K562 (cell line): ENCODE data around the gene FCER2. TPM values are rescaled to one million over a fixed set of nuclear protein-coding genes. Genes with fewer than 3 reads are reported as not detected.

ENCODE experiments used
- ATAC-seq: fragments of 200-7000 bp; cut with Tn5 transposase; 3 replicates; pipeline ENCODE4 v1.9.1; 2020; ENCODE audit warnings: moderate library complexity
- BruUV-seq: library from RNA; stranded (reverse); fragments of 400-500 nt; replicated peaks from 2 replicates; lab custom pipeline; 2021; lab: Mats Ljungman, UMichigan
- CTCF ChIA-PET: fragments of 300-600 bp; formaldehyde crosslinking; extraction: SDS; loops from one replicate; lab custom pipeline; 2021; ENCODE audit warnings: low intra/inter-chr PET ratio; lab: Yijun Ruan, JAX
- POLR2A ChIA-PET: fragments of 300-600, 350-650 bp; sonication (Branson Sonifier 250); formaldehyde crosslinking; extraction: SDS; loops from one replicate; lab custom pipeline; 2021; ENCODE audit warnings: antibody characterized with exemption, inconsistent platforms; lab: Yijun Ruan, JAX
- DNase-seq, 4 experiments: peaks; one replicate each; pipeline versions ENCODE4 v3.0.0 to v3.0.0-alpha.2; 2011 to 2018; ENCODE audit warnings: low spot score in 3 of 4, mixed read lengths in 3 of 4; ENCODE audit errors: extremely low read depth in 1 of 4
- FAIRE-seq: peaks from 2 replicates; lab custom pipeline; 2011; peaks lifted over from hg19 to GRCh38; lab: Jason Lieb, UNC
- H2AFZ ChIP-seq: 2 replicates; pipeline ENCODE4 v1.6.0; 2011; ENCODE audit warnings: low read depth, low read length, control low read depth, inconsistent platforms
- H3K27ac ChIP-seq: fragments of 200-600 bp; 3 replicates; pipeline ENCODE4 v1.8.0; 2011; ENCODE audit warnings: low read depth, mild to moderate bottlenecking, control low read depth, inconsistent platforms, low read length, moderate library complexity, mixed read lengths; ENCODE audit errors: extremely low read depth
- H3K27me3 ChIP-seq, 2 experiments: fragments of 300-600 bp in 1 of 2; 2 replicates in 1 of 2; 3 replicates in 1 of 2; pipeline versions ENCODE4 v1.6.0 to v1.8.0; 2011; ENCODE audit warnings: inconsistent platforms in 2 of 2, low read length in 2 of 2, mild to moderate bottlenecking in 1 of 2, mixed read lengths in 1 of 2, moderate library complexity in 1 of 2; ENCODE audit not compliant: control insufficient read depth in 2 of 2, insufficient read depth in 2 of 2
- H3K36me3 ChIP-seq: fragments of 300-600 bp; 3 replicates; pipeline ENCODE4 v1.8.0; 2011; ENCODE audit warnings: mild to moderate bottlenecking, low read length, inconsistent platforms; ENCODE audit not compliant: control insufficient read depth, insufficient read depth
- H3K4me1 ChIP-seq, 2 experiments: fragments of 200-600 bp in 1 of 2; replicated peaks in 1 of 2; 2 replicates in 1 of 2; 3 replicates in 1 of 2; pipeline versions ENCODE4 v1.5.1 to v1.8.0; 2011; ENCODE audit warnings: inconsistent platforms in 2 of 2, low read length in 2 of 2, mild to moderate bottlenecking in 1 of 2, mixed read lengths in 1 of 2, moderate library complexity in 1 of 2; ENCODE audit not compliant: control insufficient read depth in 2 of 2, insufficient read depth in 2 of 2
- H3K4me2 ChIP-seq: 2 replicates; pipeline ENCODE4 v1.6.1; 2011; ENCODE audit warnings: low read length, control low read depth, inconsistent platforms, mixed read lengths; ENCODE audit not compliant: insufficient read depth
- H3K4me3 ChIP-seq: fragments of 200-600 bp; sonication (generic), shearing (Covaris generic); 2 replicates; pipeline ENCODE4 v1.5.1; 2016; ENCODE audit warnings: control low read depth, inconsistent platforms
- H3K79me2 ChIP-seq: fragments of 200-600 bp; 3 replicates; pipeline ENCODE4 v1.8.0; 2011; ENCODE audit warnings: low read length, inconsistent platforms; ENCODE audit not compliant: control insufficient read depth, insufficient read depth
- H3K9ac ChIP-seq, 2 experiments: 2 replicates each; pipeline versions ENCODE4 v1.6.0 to v1.6.1; 2011; ENCODE audit warnings: low read depth in 2 of 2, low read length in 2 of 2, control low read depth in 1 of 2, inconsistent platforms in 1 of 2, mild to moderate bottlenecking in 1 of 2, mixed read lengths in 1 of 2; ENCODE audit not compliant: insufficient read depth in 1 of 2
- H3K9me1 ChIP-seq: one replicate; pipeline ENCODE4 v1.6.0; 2011; ENCODE audit warnings: inconsistent platforms, mild to moderate bottlenecking, low read length, moderate library complexity; ENCODE audit not compliant: control insufficient read depth, insufficient read depth
- H3K9me3 ChIP-seq: replicated peaks from 2 replicates; pipeline ENCODE4 v1.5.1; 2011; ENCODE audit warnings: low read depth, low read length, inconsistent platforms; ENCODE audit not compliant: control insufficient read depth, insufficient read depth
- H4K20me1 ChIP-seq: replicated peaks from 2 replicates; pipeline ENCODE4 v1.6.1; 2011; ENCODE audit warnings: low read length, inconsistent platforms, mixed read lengths; ENCODE audit not compliant: control insufficient read depth, insufficient read depth
- DDX20 ChIP-seq: fragments of 450-650 bp; IDR thresholded peaks from 2 replicates; pipeline ENCODE4 v1.6.1; 2016; ENCODE audit warnings: missing genetic modification characterization, low read depth, mild to moderate bottlenecking, missing compliant biosample characterization, moderate library complexity
- MEIS2 ChIP-seq: fragments of 450-650 bp; IDR thresholded peaks from 2 replicates; pipeline ENCODE4 v1.6.1; 2014; ENCODE audit warnings: mild to moderate bottlenecking; ENCODE audit not compliant: partially characterized antibody
- WGBS: fragments of 100-300 bp; shearing (Covaris generic); methylation state at CpG from one replicate; pipeline ENCODE4 v1.1.6; 2016; ENCODE audit warnings: low coverage, mixed read lengths; ENCODE audit not compliant: insufficient coverage; ENCODE audit errors: missing lambda C conversion rate; 5-methylcytosine and 5-hydroxymethylcytosine counted together
- in situ Hi-C: fragments of 300-500 bp; cut with MboI; formaldehyde crosslinking; loops from 4 replicates; pipeline ENCODE4 v1.15.0; 2018; ENCODE audit warnings: inconsistent platforms, mixed read lengths
- intact Hi-C: fragments of 100-400 bp; cut with micrococcal nuclease; formaldehyde crosslinking; loops from 2 replicates; pipeline ENCODE4 v1.14.2; 2022
- polyA plus RNA-seq, 8 experiments: library from polyadenylated mRNA; depleted of rRNA in 4 of 8; stranded (reverse) in 5 of 8; unstranded in 3 of 8; fragments of >200 nt; fragmentation: Nextera tagmentation in 2 of 8; fragmentation: Illumina TruSeq in 1 of 8; extraction: Ambion mirVana in 2 of 8; extraction: Trizol in 1 of 8; gene quantifications; 2 replicates each; pipeline versions ENCODE4 v1.2.1 to v1.2.3, GENCODE V29; 2011 to 2014; ENCODE audit warnings: inconsistent platforms in 1 of 8, missing spikeins in 1 of 8
- total RNA-seq, 7 experiments: library from RNA; depleted of rRNA in 6 of 7; stranded (reverse); fragments of >200 nt in 6 of 7; fragmentation: Illumina TruSeq in 2 of 7; extraction: Trizol in 2 of 7; gene quantifications; 2 replicates each; pipeline versions ENCODE4 v1.2.1 to v1.2.3, GENCODE V29; 2011 to 2021; ENCODE audit warnings: low replicate concordance in 1 of 7
- TF ChIP-seq, protein P1 (sequence below): sonication (generic); formaldehyde crosslinking; IDR thresholded peaks from 2 replicates; pipeline ENCODE4 v1.5.0; 2020; ENCODE audit warnings: missing genetic modification reagents
- TF ChIP-seq, protein P2 (sequence below), 2 experiments: fragments of 450-650 bp; formaldehyde crosslinking in 1 of 2; IDR thresholded peaks; 2 replicates each; pipeline versions ENCODE4 v1.4.0 to v1.6.1; 2014 to 2020; ENCODE audit warnings: mild to moderate bottlenecking in 2 of 2, borderline replicate concordance in 1 of 2, low read depth in 1 of 2

The FCER2 gene
- total and polyA plus RNA-seq, 9 of the 15 experiments (the other 6 are each of a cell fraction or from before 2014, with no cell fraction given) = 0.11 TPM; not detected in 8

DNA sequence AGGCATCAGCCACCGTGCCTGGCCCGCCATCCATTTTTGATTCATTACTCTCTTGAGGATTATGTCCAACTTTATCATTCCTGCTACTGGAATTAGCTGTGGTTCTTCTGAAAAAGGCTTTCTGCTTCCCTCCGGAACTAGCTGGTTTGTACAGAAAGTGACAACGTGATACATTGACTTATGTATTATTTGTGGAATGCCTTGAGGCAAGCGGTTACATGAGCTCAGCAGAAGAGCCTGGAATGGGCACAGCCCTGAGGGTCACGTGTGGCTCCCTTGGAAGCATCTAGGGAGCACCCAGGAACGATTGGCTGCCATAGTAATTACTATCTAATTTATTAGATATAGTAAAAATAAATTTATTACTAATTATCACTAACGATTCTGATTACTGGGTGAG lies 47.5 kb downstream of the FCER2 start:
- no peaks in the 10 kb centered on the region for H3K9me1 ChIP-seq
- POLR2A ChIA-PET = interaction anchor here (1.1 kb wide), 1 partner anchor 14 kb away, joined by 3 read pairs; the partner anchor contains the start of gene RETN
- no peaks in the 10 kb centered on the region for H3K9me3 ChIP-seq
- no peak overlapping the region for H3K4me3 ChIP-seq
- WGBS = 24% methylated on average over 8 of the region's 8 CpGs
- H2AFZ ChIP-seq = no peak overlapping the region
- no peaks in the 10 kb centered on the region for H4K20me1 ChIP-seq
- peaks cover 4% of the 10 kb centered on the region in 2 experiments; a peak in 2 of 5 replicates for H3K27me3 ChIP-seq
- peak; percentile 29 for FAIRE-seq
- DNase-seq = no peak
- BruUV-seq = no TSS peak
- no peak overlapping the region for H3K9ac ChIP-seq
- no peaks in the 10 kb centered on the region for H3K36me3 ChIP-seq
- peaks cover 2 to 9% of the 10 kb centered on the region in 2 experiments; a peak in 3 of 5 replicates for H3K4me1 ChIP-seq
- TF ChIP-seq, protein P1, sequence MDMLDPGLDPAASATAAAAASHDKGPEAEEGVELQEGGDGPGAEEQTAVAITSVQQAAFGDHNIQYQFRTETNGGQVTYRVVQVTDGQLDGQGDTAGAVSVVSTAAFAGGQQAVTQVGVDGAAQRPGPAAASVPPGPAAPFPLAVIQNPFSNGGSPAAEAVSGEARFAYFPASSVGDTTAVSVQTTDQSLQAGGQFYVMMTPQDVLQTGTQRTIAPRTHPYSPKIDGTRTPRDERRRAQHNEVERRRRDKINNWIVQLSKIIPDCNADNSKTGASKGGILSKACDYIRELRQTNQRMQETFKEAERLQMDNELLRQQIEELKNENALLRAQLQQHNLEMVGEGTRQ (CRISPR knock-in tag) = 0 out of 2 replicates have a peak, but pooled peaks have one; percentile 13
- TF ChIP-seq, protein P2, sequence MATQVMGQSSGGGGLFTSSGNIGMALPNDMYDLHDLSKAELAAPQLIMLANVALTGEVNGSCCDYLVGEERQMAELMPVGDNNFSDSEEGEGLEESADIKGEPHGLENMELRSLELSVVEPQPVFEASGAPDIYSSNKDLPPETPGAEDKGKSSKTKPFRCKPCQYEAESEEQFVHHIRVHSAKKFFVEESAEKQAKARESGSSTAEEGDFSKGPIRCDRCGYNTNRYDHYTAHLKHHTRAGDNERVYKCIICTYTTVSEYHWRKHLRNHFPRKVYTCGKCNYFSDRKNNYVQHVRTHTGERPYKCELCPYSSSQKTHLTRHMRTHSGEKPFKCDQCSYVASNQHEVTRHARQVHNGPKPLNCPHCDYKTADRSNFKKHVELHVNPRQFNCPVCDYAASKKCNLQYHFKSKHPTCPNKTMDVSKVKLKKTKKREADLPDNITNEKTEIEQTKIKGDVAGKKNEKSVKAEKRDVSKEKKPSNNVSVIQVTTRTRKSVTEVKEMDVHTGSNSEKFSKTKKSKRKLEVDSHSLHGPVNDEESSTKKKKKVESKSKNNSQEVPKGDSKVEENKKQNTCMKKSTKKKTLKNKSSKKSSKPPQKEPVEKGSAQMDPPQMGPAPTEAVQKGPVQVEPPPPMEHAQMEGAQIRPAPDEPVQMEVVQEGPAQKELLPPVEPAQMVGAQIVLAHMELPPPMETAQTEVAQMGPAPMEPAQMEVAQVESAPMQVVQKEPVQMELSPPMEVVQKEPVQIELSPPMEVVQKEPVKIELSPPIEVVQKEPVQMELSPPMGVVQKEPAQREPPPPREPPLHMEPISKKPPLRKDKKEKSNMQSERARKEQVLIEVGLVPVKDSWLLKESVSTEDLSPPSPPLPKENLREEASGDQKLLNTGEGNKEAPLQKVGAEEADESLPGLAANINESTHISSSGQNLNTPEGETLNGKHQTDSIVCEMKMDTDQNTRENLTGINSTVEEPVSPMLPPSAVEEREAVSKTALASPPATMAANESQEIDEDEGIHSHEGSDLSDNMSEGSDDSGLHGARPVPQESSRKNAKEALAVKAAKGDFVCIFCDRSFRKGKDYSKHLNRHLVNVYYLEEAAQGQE (IDR thresholded peaks at IDR 0.05; ENCODE audit: borderline replicate concordance) = peak; percentile 31; the same call in 1 of the 2 replicates
- TF ChIP-seq, protein P2 (CRISPR knock-in tag; IDR thresholded peaks at IDR 0.05; ENCODE audit: low read depth) = no peak
- TF ChIP-seq DDX20 (tag) = no peak
- TF ChIP-seq MEIS2 = peak; percentile 23
- in situ Hi-C loops = no loop called here
- H3K4me2 ChIP-seq = no peak overlapping the region
- H3K27ac ChIP-seq = no peak overlapping the region
- CTCF ChIA-PET = no interaction called here
- ATAC-seq = no peak
- no peaks in the 10 kb centered on the region for H3K79me2 ChIP-seq
- intact Hi-C loops = no loop called here
